ENCODE data around the gene KRTAP10-8.
"Not testable (repeated sequence)": the region's sequence is repeated elsewhere in the genome, so short reads cannot be mapped to it uniquely, and the experiment has no call there.

GRCh38 chr21:44573630-44574456 is 38.0 kb upstream of the KRTAP10-8 start, which contains the start of gene KRTAP10-4:
- TF ChIP-seq ZNF274 (IDR thresholded peaks at IDR 0.05; ENCODE audit: low read depth, low read length); SUZ12 (IDR thresholded peaks at IDR 0.05; ENCODE audit: extremely low read depth, insufficient read depth, insufficient read length): not testable (repeated sequence)

Data from NT2/D1 (cell line).